ENCODE results near the gene SPAG9. TPM values are rescaled to one million over a fixed set of nuclear protein-coding genes. Genes with fewer than 3 reads are reported as not detected.

The SPAG9 gene
- total RNA-seq, 1 experiment from 2014 or later = 77.6 TPM

- no peak for TF ChIP-seq CTCF (IDR thresholded peaks at IDR 0.05 in 2 of 3, conservative IDR thresholded peaks at IDR 0.05 in 1 of 3; ENCODE audit: borderline replicate concordance in 1 of 3, insufficient read depth in 1 of 3, low read depth in 2 of 3, low read length in 2 of 3)
Measured at GRCh38 chr17:50966163-50966666, 154.5 kb downstream of the SPAG9 start (continued).

- Histone ChIP-seq H3K79me2 (ENCODE audit: insufficient read depth, low read length) (no peaks in the 10 kb centered on the region), H3K4me2 (ENCODE audit: low read length) (no peak overlapping the region), H3K4me3 (replicated peaks in 1 of 2; ENCODE audit: low read depth in 1 of 2, low read length in 2 of 2) (no peak overlapping the region), H2AFZ (ENCODE audit: low read depth, low read length, poor library complexity, severe bottlenecking) (no peak overlapping the region), H3K9me2 (ENCODE audit: insufficient read depth) (no peaks in the 10 kb centered on the region), H3K9me3 (ENCODE audit: control insufficient read depth in 1 of 2, insufficient read depth in 1 of 2, low read depth in 1 of 2, low read length in 2 of 2) (no peaks in the 10 kb centered on the region), H3K4me1 (ENCODE audit: control insufficient read depth in 1 of 2, insufficient read depth in 2 of 2, low read length in 2 of 2) (no peaks in the 10 kb centered on the region), H3K27me3 (ENCODE audit: insufficient read depth, low read length) (no peaks in the 10 kb centered on the region), H3K36me3 (ENCODE audit: control insufficient read depth in 1 of 2, insufficient read depth in 2 of 2, low read length in 2 of 2) (peaks cover 8 to 13% of the 10 kb centered on the region in 2 experiments; a peak in 3 of 4 replicates), H3K9ac (ENCODE audit: low read length) (no peak overlapping the region), H3K27ac (ENCODE audit: low read depth, low read length) (no peak overlapping the region), H4K20me1 (ENCODE audit: insufficient read depth) (no peaks in the 10 kb centered on the region)
- no peak for DNase-seq (ENCODE audit: low read depth, low spot score)
- ChIA-PET CTCF (interaction anchor here (1.5 to 1.6 kb wide), 2 partner anchors 10 to 157 kb away, joined by 3 to 5 read pairs; no protein-coding TSS in a partner anchor), RAD21 (ENCODE audit: low non-redundant PET in 1 of 2, low total read pairs in 2 of 2, uncharacterized antibody in 2 of 2, unreplicated experiment in 2 of 2) (no interaction called here), POLR2A (interaction anchor here (1.7 kb wide), 1 partner anchor 97 kb away, joined by 6 read pairs; the partner anchor contains the start of gene TOB1)
- BruUV-seq (replicated peaks) = no TSS peak
- intact Hi-C loops (cut with micrococcal nuclease) = no loop called here
- no peak for ATAC-seq
- TF ChIP-seq JUND (IDR thresholded peaks at IDR 0.05) (no peak), CBX3 (IDR thresholded peaks at IDR 0.05; ENCODE audit: low read depth) (no peak), ELF1 (IDR thresholded peaks at IDR 0.05; ENCODE audit: borderline replicate concordance, low read depth) (no peak), POLR2AphosphoS5 (IDR thresholded peaks at IDR 0.05; ENCODE audit: low read depth, low read length) (no peak), FOSL1 (IDR thresholded peaks at IDR 0.05; ENCODE audit: low read depth) (no peak), EZH2 (IDR thresholded peaks at IDR 0.05) (no peak), ZFX (IDR thresholded peaks at IDR 0.05) (no peak), ATF3 (IDR thresholded peaks at IDR 0.05) (no peak), POLR2A (IDR thresholded peaks at IDR 0.05; ENCODE audit: borderline replicate concordance, extremely low read depth, insufficient read depth, insufficient read length) (no peak), YY1 (IDR thresholded peaks at IDR 0.05; ENCODE audit: extremely low read depth, insufficient replicate concordance, low read depth, low read length) (no peak), EGR1 (IDR thresholded peaks at IDR 0.05; ENCODE audit: low read depth) (no peak), SIN3A (IDR thresholded peaks at IDR 0.05; ENCODE audit: low read depth) (no peak), CTCF (IDR thresholded peaks at IDR 0.05 in 2 of 3, conservative IDR thresholded peaks at IDR 0.05 in 1 of 3; ENCODE audit: borderline replicate concordance in 1 of 3, insufficient read depth in 1 of 3, low read depth in 2 of 3, low read length in 2 of 3) (no peak), REST (IDR thresholded peaks at IDR 0.05; ENCODE audit: low read depth) (no peak), TCF7L2 (IDR thresholded peaks at IDR 0.05; ENCODE audit: borderline replicate concordance, extremely low read depth, insufficient read depth, insufficient read length) (no peak), CEBPB (IDR thresholded peaks at IDR 0.05; ENCODE audit: low read depth) (no peak), EZH2phosphoT487 (IDR thresholded peaks at IDR 0.05; ENCODE audit: borderline replicate concordance) (no peak), SP1 (IDR thresholded peaks at IDR 0.05; ENCODE audit: low read depth) (no peak)
Measured at GRCh38 chr17:50963139-50963538, 157.5 kb downstream of the SPAG9 start.
